ENCODE results near the gene PCCA.
"Not testable (repeated sequence)": the region's sequence is repeated elsewhere in the genome, so short reads cannot be mapped to it uniquely, and the experiment has no call there.

PCCA gene

GRCh38 chr13:100098445-100099116 lies 9.7 kb downstream of the PCCA start:
- no peak for DNase-seq (ENCODE audit: low read depth)

- DNase-seq (ENCODE audit: low read depth): not testable (repeated sequence)
Measured at GRCh38 chr13:100099117-100099445, 10.2 kb downstream of the PCCA start.

- no peak for DNase-seq (ENCODE audit: low read depth)
Measured at GRCh38 chr13:100100115-100100879, 11.4 kb downstream of the PCCA start.

- no peak for DNase-seq (ENCODE audit: low read depth)
Measured at GRCh38 chr13:100102042-100102441, 13.1 kb downstream of the PCCA start.

GRCh38 chr13:100106005-100106404 lies 17.1 kb downstream of the PCCA start:
- DNase-seq (ENCODE audit: low read depth): no peak

GRCh38 chr13:100106705-100107104 lies 17.8 kb downstream of the PCCA start:
- no peak for DNase-seq (ENCODE audit: low read depth)

DNA sequence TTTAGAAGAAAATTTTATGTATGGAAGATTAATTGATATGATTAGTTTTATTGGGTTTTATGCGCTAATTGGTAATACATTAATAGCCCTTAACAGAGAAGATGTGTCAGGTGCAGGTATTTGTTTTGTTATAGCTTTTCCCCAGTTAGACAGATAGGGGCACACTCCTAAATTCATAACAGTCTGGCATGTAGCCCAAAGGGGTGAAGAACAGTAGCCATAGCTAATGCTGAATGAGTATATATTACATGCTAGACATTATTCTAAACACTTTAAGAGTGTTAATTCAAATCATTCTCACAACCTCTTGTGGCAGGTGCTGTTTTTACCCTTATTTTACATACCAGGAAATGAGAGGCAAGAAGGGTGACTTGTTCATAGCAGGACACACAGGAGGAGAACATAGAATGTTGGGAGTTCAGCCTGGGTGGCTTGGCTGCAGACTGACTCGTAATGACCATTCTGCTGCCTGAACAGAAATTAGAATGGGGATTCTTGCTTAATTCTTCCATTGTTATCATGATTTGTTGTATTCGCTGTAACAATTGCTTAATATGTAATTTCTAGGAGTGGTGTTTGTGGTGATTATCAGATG lies 20.1 kb downstream of the PCCA start:
- no peak for DNase-seq (ENCODE audit: low read depth)

GRCh38 chr13:100110269-100110668 lies 21.4 kb downstream of the PCCA start:
- DNase-seq (ENCODE audit: low read depth): no peak

DNA sequence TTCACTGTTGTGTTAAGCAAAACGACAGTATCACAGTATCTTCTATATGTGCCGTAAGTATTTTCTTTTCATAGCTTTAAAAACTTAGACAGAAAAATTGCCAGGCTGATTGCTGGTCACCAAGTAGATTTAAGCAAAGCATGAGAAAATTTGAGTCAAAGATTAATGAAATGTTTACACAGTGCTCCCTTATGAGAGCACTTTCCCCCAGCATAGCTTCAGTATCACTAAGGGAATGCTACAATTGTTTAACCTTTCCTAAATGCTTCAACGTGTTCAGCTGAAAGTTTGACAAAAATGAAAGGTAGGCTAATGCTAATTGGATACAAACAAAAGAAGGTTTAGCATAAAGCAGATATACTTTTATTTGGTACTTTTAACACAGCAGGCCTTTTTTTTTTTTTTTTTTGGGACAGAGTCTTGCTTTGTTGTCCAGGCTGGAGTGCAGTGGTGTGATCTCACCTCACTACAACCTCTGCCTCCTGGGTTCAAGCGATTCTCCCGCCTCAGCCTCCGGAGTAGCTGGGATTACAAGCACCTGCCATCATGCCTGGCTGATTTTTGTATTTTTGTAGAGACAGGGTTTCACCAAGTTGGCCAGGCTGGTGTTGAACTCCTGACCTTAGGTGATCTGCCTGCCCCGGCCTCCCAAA lies 23.4 kb downstream of the PCCA start:
- no peak for DNase-seq (ENCODE audit: low read depth)

GRCh38 chr13:100115693-100116254 lies 26.9 kb downstream of the PCCA start:
- DNase-seq (ENCODE audit: low read depth): no peak

GRCh38 chr13:100124265-100124664 lies 35.4 kb downstream of the PCCA start:
- DNase-seq (ENCODE audit: low read depth): no peak

GRCh38 chr13:100125946-100126345 lies 37.1 kb downstream of the PCCA start:
- no peak for DNase-seq (ENCODE audit: low read depth)

DNA sequence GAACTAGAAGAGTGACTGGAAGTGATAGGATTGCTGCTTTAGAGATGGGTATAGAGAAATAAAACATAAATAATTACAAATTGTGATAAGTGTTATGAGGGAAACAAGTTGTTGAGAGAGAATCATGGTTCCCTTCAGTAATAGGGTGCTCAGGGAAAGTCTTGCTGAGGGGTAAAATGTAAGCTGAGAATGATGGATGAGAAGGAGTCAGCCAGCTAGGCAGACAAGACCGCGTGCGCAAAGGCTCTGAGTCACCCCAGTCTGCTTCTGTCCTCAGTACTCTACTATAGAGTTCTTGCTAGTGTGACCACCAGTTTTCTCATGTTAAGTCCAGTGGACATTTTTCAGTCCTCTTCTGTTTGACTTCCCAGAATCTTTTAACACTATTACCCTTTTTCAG lies 39.5 kb downstream of the PCCA start:
- DNase-seq (ENCODE audit: low read depth): peak; percentile 17

- DNase-seq (ENCODE audit: low read depth): no peak
Measured at GRCh38 chr13:100128838-100129237, 39.9 kb downstream of the PCCA start.

DNA sequence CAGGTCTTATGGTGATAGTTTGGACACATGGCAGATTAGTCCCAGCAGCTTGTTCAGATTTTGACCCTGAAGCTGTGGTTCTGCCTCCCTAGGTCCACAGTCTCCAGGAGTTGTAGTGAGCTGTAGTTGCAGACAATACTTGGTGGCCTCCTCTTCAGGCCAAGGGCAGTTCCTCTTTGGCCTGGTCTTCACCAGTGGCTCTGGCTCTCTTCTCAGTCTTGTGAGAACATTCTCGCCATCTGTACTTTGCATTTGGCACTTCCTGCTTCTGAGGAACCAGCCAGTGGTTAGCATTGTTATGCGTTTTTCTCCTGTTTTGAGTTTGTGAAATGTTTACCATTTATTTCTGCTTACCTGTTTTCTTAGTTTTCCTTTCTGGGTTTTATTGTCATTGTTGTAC lies 40.7 kb downstream of the PCCA start:
- DNase-seq (ENCODE audit: low read depth): no peak

DNA sequence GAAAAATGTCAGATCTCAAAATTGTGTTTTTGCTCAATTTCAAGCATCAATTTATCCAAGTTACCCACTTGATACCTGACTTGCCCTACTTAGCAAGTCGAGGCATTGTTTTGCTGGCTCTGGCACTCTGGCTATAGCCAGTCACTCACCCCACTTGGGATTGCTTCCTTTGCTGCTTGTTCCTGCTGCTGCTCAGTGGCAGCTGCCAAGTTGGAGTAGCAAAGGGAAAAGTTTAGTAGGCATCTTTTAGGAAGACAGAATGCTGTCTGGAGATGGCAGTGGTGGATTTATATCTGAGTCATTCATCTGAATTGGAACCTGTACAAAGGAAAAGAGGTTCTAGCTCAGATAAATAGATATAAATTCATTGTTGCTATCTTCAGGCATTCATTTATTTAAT lies 41.2 kb downstream of the PCCA start:
- no peak for DNase-seq (ENCODE audit: low read depth)

- DNase-seq (ENCODE audit: low read depth): no peak
Measured at GRCh38 chr13:100130930-100131511, 42.1 kb downstream of the PCCA start.

- DNase-seq (ENCODE audit: low read depth): peak; percentile 33
Measured at GRCh38 chr13:100131863-100132574, 43.1 kb downstream of the PCCA start.

DNA sequence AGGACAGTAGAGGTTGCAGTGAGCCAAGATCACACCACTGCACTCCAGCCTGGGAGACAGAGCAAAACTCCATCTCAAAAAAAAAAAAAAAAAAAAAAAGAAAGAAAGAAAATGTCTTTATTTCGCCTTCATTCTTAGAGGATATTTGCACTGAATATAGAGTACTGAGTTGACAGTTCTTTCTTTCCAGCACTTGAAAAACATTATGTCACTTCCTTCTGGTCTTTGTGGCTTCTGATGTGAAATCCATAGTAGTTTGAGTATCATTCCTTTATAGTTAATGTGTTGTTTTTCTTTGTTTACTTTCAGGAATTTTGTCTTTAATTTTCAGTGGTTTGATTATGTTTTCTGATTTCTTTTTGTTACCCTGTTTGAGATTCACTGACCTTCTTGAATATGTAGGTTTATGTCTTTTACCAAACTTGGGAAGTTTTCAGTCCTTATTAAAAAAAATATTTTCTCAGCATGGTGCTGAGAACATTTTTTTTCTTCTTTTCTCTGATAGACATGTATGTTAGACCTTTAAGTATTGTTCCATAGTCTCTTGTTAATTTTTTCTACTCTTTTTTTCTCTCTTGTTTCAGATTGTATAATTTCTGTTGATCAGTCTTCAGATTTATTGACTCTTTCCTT lies 50.1 kb downstream of the PCCA start:
- DNase-seq (ENCODE audit: low read depth): no peak

DNA sequence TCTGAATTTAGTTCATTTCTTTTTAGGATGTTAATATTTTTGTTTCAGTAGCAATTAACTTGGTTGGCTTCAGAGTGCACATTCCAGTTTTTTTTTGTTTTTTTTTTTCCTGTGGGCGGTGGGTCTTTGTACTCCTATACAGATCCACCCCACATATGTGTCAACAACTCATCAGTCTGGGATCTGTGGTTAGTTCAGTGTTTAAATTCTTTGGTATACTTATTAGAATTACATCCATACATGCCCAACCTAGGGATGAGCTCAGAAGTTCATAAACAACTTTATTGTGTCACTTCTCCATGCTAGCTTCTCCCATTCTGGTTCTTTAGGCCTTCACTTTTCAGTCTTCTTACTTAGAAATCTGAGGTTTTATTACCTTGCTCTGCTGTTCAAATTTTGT lies 50.9 kb downstream of the PCCA start:
- DNase-seq (ENCODE audit: low read depth): no peak

DNA sequence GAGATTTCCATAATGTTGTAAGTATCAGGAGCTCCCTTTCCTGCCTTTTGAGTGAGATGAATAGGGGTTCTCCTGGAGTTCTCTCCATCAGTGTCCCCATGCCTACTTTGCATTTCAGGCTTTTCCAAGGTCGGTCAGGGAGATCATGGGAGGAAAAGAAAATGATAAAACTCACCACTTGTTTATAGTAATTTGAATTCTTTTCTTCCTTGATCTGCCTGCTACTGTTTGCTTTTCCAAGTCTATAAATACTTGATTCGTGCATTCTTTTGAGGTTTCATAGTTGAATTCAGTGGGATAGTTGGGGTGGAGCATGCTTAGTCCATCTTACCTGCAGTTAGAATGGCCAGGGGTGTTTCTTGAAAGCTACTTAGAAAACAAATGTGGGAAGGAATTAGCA lies 51.5 kb downstream of the PCCA start:
- no peak for DNase-seq (ENCODE audit: low read depth)
